ENCODE results near the gene ACOT12. TPM values are rescaled to one million over a fixed set of nuclear protein-coding genes. Genes with fewer than 3 reads are reported as not detected.

ACOT12 gene
- total and polyA plus RNA-seq, 2 donors (not counting 3 experiments of a cell fraction or from before 2014, with no cell fraction given) = not detected

- H3K4me1 ChIP-seq (ENCODE audit: control insufficient read depth, extremely low read depth, insufficient read depth, low read length) = no peaks in the 10 kb centered on the region
- dilution Hi-C loops (cut with MboI; ENCODE audit: extremely low pct_ligation_motif_present, low sequenced_read_pairs) (no loop called here), intact Hi-C loops (cut with micrococcal nuclease) (no loop called here)
- CTCF ChIA-PET = interaction anchor here (1.0 kb wide), 1 partner anchor 62 kb away, joined by 3 read pairs; the partner anchor contains the start of gene ZCCHC9
- H3K9me3 ChIP-seq (replicated peaks; ENCODE audit: control insufficient read depth, insufficient read depth, low read length) = no peaks in the 10 kb centered on the region
- H3K27ac ChIP-seq (ENCODE audit: insufficient read depth, low read depth, low read length) = no peak overlapping the region
- H3K4me3 ChIP-seq (replicated peaks in 1 of 3; ENCODE audit: insufficient read depth in 1 of 3, low read depth in 1 of 3, low read length in 3 of 3) = no peak overlapping the region
- H3K4me2 ChIP-seq (ENCODE audit: insufficient read depth, low read length) = no peak overlapping the region
- H4K20me1 ChIP-seq (replicated peaks; ENCODE audit: control insufficient read depth, extremely low read depth, insufficient read depth, low read length) = no peaks in the 10 kb centered on the region
- H3K36me3 ChIP-seq (ENCODE audit: control insufficient read depth in 2 of 2, extremely low read depth in 1 of 2, insufficient read depth in 2 of 2, low read length in 2 of 2) = no peaks in the 10 kb centered on the region
- H3K79me2 ChIP-seq (ENCODE audit: control insufficient read depth, insufficient read depth, low read length) = no peaks in the 10 kb centered on the region
- no TSS peak for BruUV-seq (replicated peaks)
- no peaks in the 10 kb centered on the region for H3K9me1 ChIP-seq (replicated peaks; ENCODE audit: control insufficient read depth, extremely low read depth, insufficient read depth, low read length)
- H3K9ac ChIP-seq (replicated peaks; ENCODE audit: extremely low read depth, insufficient read depth, low read length) = no peak overlapping the region
- no peak overlapping the region for H2AFZ ChIP-seq (ENCODE audit: low read depth, low read length)
- H3K27me3 ChIP-seq (ENCODE audit: control insufficient read depth in 2 of 2, insufficient read depth in 2 of 2, low read length in 2 of 2) = peaks cover 0 to 2% of the 10 kb centered on the region in 2 experiments
- TF ChIP-seq POLR2A (IDR thresholded peaks at IDR 0.05; ENCODE audit: low read depth, low read length) (no peak), GATA2 (IDR thresholded peaks at IDR 0.05; ENCODE audit: insufficient read depth, insufficient read length, low read depth, low read length) (no peak), POLR2AphosphoS5 (IDR thresholded peaks at IDR 0.05; ENCODE audit: insufficient read depth, low read depth, low read length) (no peak), FOS (IDR thresholded peaks at IDR 0.05; ENCODE audit: borderline replicate concordance, insufficient read depth, low read length) (no peak), EZH2 (IDR thresholded peaks at IDR 0.05; ENCODE audit: borderline replicate concordance, low read depth, low read length, severe bottlenecking) (no peak), JUN (IDR thresholded peaks at IDR 0.05; ENCODE audit: borderline replicate concordance, insufficient read depth, insufficient read length, low read depth) (no peak), MYC (IDR thresholded peaks at IDR 0.05; ENCODE audit: low read depth, low read length) (no peak), CTCF (IDR thresholded peaks at IDR 0.05; ENCODE audit: extremely low read depth in 1 of 2, insufficient read depth in 1 of 2, low read depth in 1 of 2, low read length in 2 of 2) (no peak), MAX (IDR thresholded peaks at IDR 0.05; ENCODE audit: insufficient read depth, insufficient read length) (no peak)
- FAIRE-seq (no peak), DNase-seq (ENCODE audit: low read depth, low spot score) (no peak)
- POLR2A ChIA-PET = no interaction called here
Measured at GRCh38 chr5:81363093-81363871, 30.7 kb downstream of the ACOT12 start.
